OCI-LY7 (cell line): Measurements from ENCODE around the gene KHDRBS2. TPM values are rescaled to one million over a fixed set of nuclear protein-coding genes. Genes with fewer than 3 reads are reported as not detected.

ENCODE experiments used
- BruUV-seq: library from RNA; stranded (reverse); fragments of 400-500 nt; replicated peaks from 2 replicates; lab custom pipeline; 2021; lab: Mats Ljungman, UMichigan
- CTCF ChIA-PET: fragments of 300-600 bp; sonication (Branson Sonifier 250); formaldehyde crosslinking; loops from one replicate; lab custom pipeline; 2022; ENCODE audit warnings: antibody characterized with exemption; ENCODE audit not compliant: unreplicated experiment; lab: Charles Lee
- POLR2A ChIA-PET: fragments of 300-600 bp; sonication (Branson Sonifier 250); formaldehyde crosslinking; loops from one replicate; lab custom pipeline; 2022; ENCODE audit warnings: antibody characterized with exemption; lab: Charles Lee
- DNase-seq: peaks from one replicate; pipeline ENCODE4 v3.0.0-alpha.2; 2015; ENCODE audit warnings: low spot score
- H2AFZ ChIP-seq: fragments of 200-600 bp; sonication (generic), shearing (Covaris generic); 2 replicates; pipeline ENCODE4 v1.6.1; 2014; ENCODE audit warnings: mild to moderate bottlenecking, antibody characterized with exemption, low read length, moderate library complexity
- H3K27ac ChIP-seq: fragments of 200-600 bp; sonication (generic); 2 replicates; pipeline ENCODE4 v1.5.1; 2014; ENCODE audit warnings: mixed run types, low read depth, mild to moderate bottlenecking, moderate library complexity, low read length, inconsistent platforms; ENCODE audit not compliant: poor library complexity, severe bottlenecking
- H3K36me3 ChIP-seq: fragments of 200-600 bp; sonication (generic); 2 replicates; pipeline ENCODE4 v1.6.1; 2014; ENCODE audit warnings: mild to moderate bottlenecking, antibody characterized with exemption, low read length, moderate library complexity, mixed read lengths; ENCODE audit not compliant: insufficient read depth
- H3K4me1 ChIP-seq: fragments of 200-600 bp; sonication (generic); 2 replicates; pipeline ENCODE4 v1.5.1; 2014; ENCODE audit warnings: mild to moderate bottlenecking, low read length; ENCODE audit not compliant: insufficient read depth, poor library complexity, severe bottlenecking
- H3K4me2 ChIP-seq: fragments of 200-600 bp; sonication (generic); 2 replicates; pipeline ENCODE4 v1.6.1; 2014; ENCODE audit warnings: mild to moderate bottlenecking, low read length
- H3K4me3 ChIP-seq: fragments of 200-600 bp; sonication (generic); 2 replicates; pipeline ENCODE4 v1.5.1; 2014; ENCODE audit warnings: mild to moderate bottlenecking, low read depth, low read length; ENCODE audit not compliant: poor library complexity, severe bottlenecking
- H3K79me2 ChIP-seq: fragments of 200-600 bp; sonication (generic); 2 replicates; pipeline ENCODE4 v1.6.1; 2016; ENCODE audit warnings: low read depth, mild to moderate bottlenecking, low read length, moderate library complexity, mixed read lengths; ENCODE audit not compliant: insufficient read depth
- H3K9me2 ChIP-seq: fragments of 200-600 bp; sonication (generic); 2 replicates; pipeline ENCODE4 v1.6.1; 2016; ENCODE audit warnings: mild to moderate bottlenecking, low read length, mixed read lengths; ENCODE audit not compliant: insufficient read depth
- H3K9me3 ChIP-seq: fragments of 200-600 bp; sonication (generic); 2 replicates; pipeline ENCODE4 v1.6.1; 2014; ENCODE audit warnings: mild to moderate bottlenecking, mixed run types, low read length, mixed read lengths
- H4K20me1 ChIP-seq: fragments of 200-600 bp; sonication (generic); 2 replicates; pipeline ENCODE4 v1.6.1; 2014; ENCODE audit warnings: mild to moderate bottlenecking, antibody characterized with exemption, low read length, moderate library complexity, mixed read lengths; ENCODE audit not compliant: insufficient read depth
- CTCF ChIP-seq: fragments of 200-600 bp; sonication (generic); conservative IDR thresholded peaks from 2 replicates; pipeline ENCODE4 v1.5.1; 2014; ENCODE audit warnings: mild to moderate bottlenecking, antibody characterized with exemption, low read length, moderate library complexity, mixed read lengths
- EZH2phosphoT487 ChIP-seq: fragments of 200-600 bp; sonication (generic); IDR thresholded peaks from 2 replicates; pipeline ENCODE4 v1.6.1; 2018; ENCODE audit warnings: low read depth, borderline replicate concordance, mild to moderate bottlenecking, mixed run types, antibody characterized with exemption, low read length, moderate library complexity, mixed read lengths
- intact Hi-C: fragments of 100-400 bp; cut with micrococcal nuclease; formaldehyde crosslinking; loops from one replicate; pipeline ENCODE4 v1.10.0; 2022; ENCODE audit not compliant: unreplicated experiment
- total RNA-seq, 2 experiments: library from RNA; depleted of rRNA in 1 of 2; stranded (reverse); fragments of >200 nt in 1 of 2; shearing (Covaris generic) in 1 of 2; gene quantifications; 2 replicates each; pipeline ENCODE4 v1.2.3, GENCODE V29; 2014 to 2022

The KHDRBS2 gene
- total RNA-seq, 2 experiments from 2014 or later: 1.7 to 7.6 TPM

DNA sequence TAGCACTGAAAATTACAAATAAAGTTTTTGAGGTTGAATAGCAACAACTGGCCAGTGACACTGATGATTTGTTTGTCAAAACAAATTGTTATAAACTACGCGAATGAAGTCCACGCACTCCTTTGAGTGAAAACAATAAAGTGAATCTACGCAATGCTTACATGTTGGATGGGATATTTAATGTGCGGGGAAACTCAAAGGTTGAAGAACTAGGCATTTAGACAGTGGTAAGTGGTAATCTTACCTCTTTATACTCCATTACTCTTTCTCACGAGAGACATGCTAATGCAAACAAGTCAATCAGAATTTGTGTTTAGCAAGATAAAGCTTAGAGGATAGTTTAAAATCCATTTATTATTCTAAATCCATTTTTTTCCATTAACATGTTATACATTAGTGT, 606.4 kb downstream of the KHDRBS2 start:
- ChIA-PET POLR2A (interaction anchor here (1.1 to 1.3 kb wide), 2 partner anchors 10 to 13 kb away, joined by 3 to 5 read pairs; no protein-coding TSS in a partner anchor), CTCF (no interaction called here)
- Histone ChIP-seq H3K4me1 (no peaks in the 10 kb centered on the region), H4K20me1 (no peaks in the 10 kb centered on the region), H3K79me2 (no peaks in the 10 kb centered on the region), H3K36me3 (no peaks in the 10 kb centered on the region), H3K27ac (no peak overlapping the region), H3K9me2 (no peaks in the 10 kb centered on the region), H3K4me3 (no peak overlapping the region), H2AFZ (no peak overlapping the region), H3K4me2 (no peak overlapping the region), H3K9me3 (no peaks in the 10 kb centered on the region)
- TF ChIP-seq CTCF: no peak
- no peak for TF ChIP-seq EZH2phosphoT487
- no TSS peak for BruUV-seq
- no peak for DNase-seq
- intact Hi-C loops: no loop called here

- intact Hi-C loops: no loop called here
- BruUV-seq: no TSS peak
- CTCF ChIA-PET: no interaction called here
Observed at GRCh38 chr6:61675734-61676133, 610.3 kb downstream of the KHDRBS2 start.

More at GRCh38 chr6:61675734-61676133, 610.3 kb downstream of the KHDRBS2 start:
- Histone ChIP-seq H3K4me1 (no peaks in the 10 kb centered on the region), H3K9me3 (no peaks in the 10 kb centered on the region), H2AFZ (no peak overlapping the region), H4K20me1 (no peaks in the 10 kb centered on the region), H3K79me2 (no peaks in the 10 kb centered on the region), H3K4me3 (no peak overlapping the region), H3K4me2 (no peak overlapping the region), H3K9me2 (no peaks in the 10 kb centered on the region), H3K36me3 (no peaks in the 10 kb centered on the region), H3K27ac (no peak overlapping the region)
- no peak for DNase-seq
- POLR2A ChIA-PET: no interaction called here
- no peak for TF ChIP-seq CTCF
- no peak for TF ChIP-seq EZH2phosphoT487
